HCT116 (cell line): ENCODE measurements around the gene P4HB. TPM values are rescaled to one million over a fixed set of nuclear protein-coding genes. Genes with fewer than 3 reads are reported as not detected.

Source experiments
- ATAC-seq: fragments of 200-7000 bp; cut with Tn5 transposase; 2 replicates; pipeline ENCODE4 v1.9.1; 2020; ENCODE audit warnings: mild to moderate bottlenecking, moderate library complexity
- BruUV-seq: library from RNA; stranded (reverse); fragments of 400-500 nt; replicated peaks from 2 replicates; lab custom pipeline; 2021; lab: Mats Ljungman, UMichigan
- CTCF ChIA-PET: fragments of 300-600 bp; sonication (Branson Sonifier 250); formaldehyde crosslinking; loops from one replicate; lab custom pipeline; 2021; ENCODE audit warnings: antibody characterized with exemption; lab: Charles Lee
- POLR2A ChIA-PET: fragments of 300-600, 350-600 bp; sonication (Branson Sonifier 250); formaldehyde crosslinking; loops from one replicate; lab custom pipeline; 2021; ENCODE audit warnings: antibody characterized with exemption; lab: Charles Lee
- RAD21 ChIA-PET, 2 experiments: fragments of 300-600 bp; sonication (Branson Sonifier 250); formaldehyde crosslinking; loops; one replicate each; lab custom pipeline; 2023; ENCODE audit warnings: low total read pairs in 2 of 2; ENCODE audit not compliant: uncharacterized antibody in 2 of 2, unreplicated experiment in 2 of 2, low non-redundant PET in 1 of 2; lab: Charles Lee
- DNase-seq: peaks from one replicate; pipeline ENCODE4 v3.0.0-alpha.2; 2010; ENCODE audit warnings: low read depth, low spot score
- H2AFZ ChIP-seq: fragments of 200-600 bp; shearing (Covaris generic), sonication (generic); 2 replicates; pipeline ENCODE4 v1.6.1; 2017; ENCODE audit warnings: low read depth, mixed run types, mixed read lengths, antibody characterized with exemption, low read length; ENCODE audit not compliant: poor library complexity, severe bottlenecking
- H3K27ac ChIP-seq: 2 replicates; pipeline ENCODE4 v1.5.1; 2012; ENCODE audit warnings: low read depth, low read length
- H3K27me3 ChIP-seq: fragments of 200-600 bp; sonication (generic); 2 replicates; pipeline ENCODE4 v1.6.1; 2016; ENCODE audit warnings: mixed run types, low read length, mixed read lengths; ENCODE audit not compliant: insufficient read depth
- H3K36me3 ChIP-seq, 2 experiments: fragments of 200-500 bp in 1 of 2; fragments of 200-600 bp in 1 of 2; sonication (Bioruptor generic) in 1 of 2; sonication (generic) in 1 of 2; 2 replicates each; pipeline versions ENCODE4 v1.5.1 to v1.6.1; 2014 to 2016; ENCODE audit warnings: low read length in 2 of 2, inconsistent platforms in 1 of 2, mixed read lengths in 1 of 2, mixed run types in 1 of 2; ENCODE audit not compliant: insufficient read depth in 2 of 2, control insufficient read depth in 1 of 2
- H3K4me1 ChIP-seq, 2 experiments: fragments of 200-600 bp in 1 of 2; sonication (generic) in 1 of 2; 2 replicates each; pipeline versions ENCODE4 v1.5.1 to v1.6.1; 2012 to 2017; ENCODE audit warnings: low read length in 2 of 2, inconsistent platforms in 1 of 2, mild to moderate bottlenecking in 1 of 2, mixed read lengths in 1 of 2, mixed run types in 1 of 2, moderate library complexity in 1 of 2; ENCODE audit not compliant: insufficient read depth in 2 of 2, control insufficient read depth in 1 of 2
- H3K4me2 ChIP-seq: fragments of 200-600 bp; sonication (generic); 2 replicates; pipeline ENCODE4 v1.6.1; 2017; ENCODE audit warnings: mixed run types, low read length, mixed read lengths
- H3K4me3 ChIP-seq, 2 experiments: fragments of 200-600 bp in 1 of 2; sonication (generic) in 1 of 2; replicated peaks in 1 of 2; 2 replicates each; pipeline ENCODE4 v1.5.1; 2011 to 2016; ENCODE audit warnings: low read length in 2 of 2, control low read depth in 1 of 2, low read depth in 1 of 2, mild to moderate bottlenecking in 1 of 2, mixed read lengths in 1 of 2, mixed run types in 1 of 2
- H3K79me2 ChIP-seq: fragments of 200-600 bp; sonication (generic); 2 replicates; pipeline ENCODE4 v1.6.1; 2017; ENCODE audit warnings: mild to moderate bottlenecking, mixed run types, low read length, moderate library complexity, mixed read lengths; ENCODE audit not compliant: insufficient read depth
- H3K9ac ChIP-seq: fragments of 200-600 bp; sonication (generic); 2 replicates; pipeline ENCODE4 v1.6.1; 2016; ENCODE audit warnings: low read length, mixed read lengths
- H3K9me2 ChIP-seq: fragments of 200-600 bp; sonication (generic), shearing (Covaris generic); 2 replicates; pipeline ENCODE4 v1.6.1; 2017; ENCODE audit warnings: mixed run types, mild to moderate bottlenecking, moderate library complexity; ENCODE audit not compliant: insufficient read depth
- H3K9me3 ChIP-seq, 2 experiments: fragments of 200-500 bp in 1 of 2; fragments of 200-600 bp in 1 of 2; sonication (Bioruptor generic) in 1 of 2; sonication (generic) in 1 of 2; 2 replicates each; pipeline ENCODE4 v1.6.1; 2014 to 2017; ENCODE audit warnings: low read length in 2 of 2, mixed read lengths in 2 of 2, inconsistent platforms in 1 of 2, low read depth in 1 of 2, mild to moderate bottlenecking in 1 of 2, mixed run types in 1 of 2, moderate library complexity in 1 of 2; ENCODE audit not compliant: control insufficient read depth in 1 of 2, insufficient read depth in 1 of 2
- H4K20me1 ChIP-seq: fragments of 200-600 bp; sonication (generic), shearing (Covaris generic); 2 replicates; pipeline ENCODE4 v1.6.1; 2017; ENCODE audit warnings: mixed run types, mild to moderate bottlenecking, moderate library complexity; ENCODE audit not compliant: insufficient read depth
- CEBPB ChIP-seq: IDR thresholded peaks from 2 replicates; pipeline ENCODE4 v1.6.1; 2012; ENCODE audit warnings: low read depth
- CTCF ChIP-seq, 3 experiments: fragments of 200-600 bp in 1 of 3; sonication (generic) in 1 of 3; IDR thresholded peaks in 2 of 3; conservative IDR thresholded peaks in 1 of 3; 2 replicates each; pipeline ENCODE4 v1.5.1; 2012 to 2017; ENCODE audit warnings: low read depth in 2 of 3, low read length in 2 of 3, antibody characterized with exemption in 1 of 3, borderline replicate concordance in 1 of 3, control low read depth in 1 of 3, mild to moderate bottlenecking in 1 of 3, mixed read lengths in 1 of 3, mixed run types in 1 of 3, moderate library complexity in 1 of 3; ENCODE audit not compliant: insufficient read depth in 1 of 3
- RAD21 ChIP-seq: IDR thresholded peaks from 2 replicates; pipeline ENCODE4 v1.6.1; 2012; ENCODE audit warnings: low read depth, mild to moderate bottlenecking
- SIN3A ChIP-seq: IDR thresholded peaks from 2 replicates; pipeline ENCODE4 v1.6.1; 2012; ENCODE audit warnings: low read depth
- SRF ChIP-seq: IDR thresholded peaks from 2 replicates; pipeline ENCODE4 v1.6.1; 2012; ENCODE audit warnings: low read depth
- TCF7L2 ChIP-seq: IDR thresholded peaks from 2 replicates; pipeline ENCODE4 v1.7.0; 2011; ENCODE audit warnings: borderline replicate concordance, inconsistent platforms; ENCODE audit not compliant: insufficient read depth, insufficient read length; ENCODE audit errors: extremely low read depth
- ZFX ChIP-seq: fragments of 450-650 bp; IDR thresholded peaks from 2 replicates; pipeline ENCODE4 v1.6.1; 2017
- intact Hi-C: fragments of 100-400 bp; cut with micrococcal nuclease; formaldehyde crosslinking; loops from 2 replicates; pipeline ENCODE4 v1.10.0; 2022
- total RNA-seq: library from RNA; stranded (reverse); gene quantifications from one replicate; pipeline ENCODE4 v1.2.1, GENCODE V29; 2021; ENCODE audit not compliant: unreplicated experiment

The P4HB gene
- total RNA-seq, 1 experiment from 2014 or later, result 1,043 TPM

GRCh38 chr17:81908793-81909192 lies 48.5 kb upstream of the P4HB start:
- H3K36me3 ChIP-seq, result peaks cover 6 to 21% of the 10 kb centered on the region in 2 experiments

GRCh38 chr17:81907219-81908145 lies 47.1 kb upstream of the P4HB start:
- Histone ChIP-seq H3K4me1 (peaks cover 16 to 26% of the 10 kb centered on the region in 2 experiments), H3K9me2 (no peaks in the 10 kb centered on the region), H3K4me2 (no peak overlapping the region), H3K27ac (no peak overlapping the region), H3K27me3 (no peaks in the 10 kb centered on the region), H4K20me1 (no peaks in the 10 kb centered on the region), H3K36me3 (peaks cover 0 to 13% of the 10 kb centered on the region in 2 experiments; a peak in 2 of 4 replicates), H2AFZ (no peak overlapping the region), H3K4me3 (no peak overlapping the region)
- no peak for DNase-seq
- RAD21 ChIA-PET, result no interaction called here
- POLR2A ChIA-PET, result no interaction called here
- BruUV-seq, result no TSS peak
- peak in 2 of 3 experiments; percentile 24; a peak in 2 of 6 replicates for TF ChIP-seq CTCF (IDR thresholded peaks at IDR 0.05 in 2 of 3, conservative IDR thresholded peaks at IDR 0.05 in 1 of 3; ENCODE audit: borderline replicate concordance in 1 of 3, insufficient read depth in 1 of 3, low read depth in 2 of 3, low read length in 2 of 3)
- no peak for TF ChIP-seq CEBPB
- TF ChIP-seq, all 23 proteins: peak for 1
- Histone ChIP-seq H3K9ac (no peak overlapping the region), H3K79me2 (peaks cover 8% of the 10 kb centered on the region; the same call in 1 of the 2 replicates), H3K9me3 (no peaks in the 10 kb centered on the region)
- no peak for ATAC-seq
- intact Hi-C loops, result no loop called here
- CTCF ChIA-PET, result no interaction called here

More at GRCh38 chr17:81908793-81909192, 48.5 kb upstream of the P4HB start:
- no peaks in the 10 kb centered on the region for H3K27me3 ChIP-seq
- no peak overlapping the region for H3K4me2 ChIP-seq
- no peak for DNase-seq
- no peak overlapping the region for H2AFZ ChIP-seq
- H3K4me1 ChIP-seq, result peaks cover 28 to 36% of the 10 kb centered on the region in 2 experiments
- ChIA-PET RAD21 (no interaction called here), POLR2A (no interaction called here), CTCF (no interaction called here)
- peaks cover 8% of the 10 kb centered on the region; the same call in 1 of the 2 replicates for H3K79me2 ChIP-seq
- no peaks in the 10 kb centered on the region for H4K20me1 ChIP-seq
- no peaks in the 10 kb centered on the region for H3K9me2 ChIP-seq
- H3K9ac ChIP-seq, result no peak overlapping the region
- intact Hi-C loops, result no loop called here
- TF ChIP-seq TCF7L2, result no peak
- no peak for TF ChIP-seq ZFX
- TF ChIP-seq SIN3A, result no peak
- TF ChIP-seq RAD21, result no peak
- no peak for TF ChIP-seq SRF
- TF ChIP-seq, all 23 proteins: peak for 0
- no peak for ATAC-seq
- no peaks in the 10 kb centered on the region for H3K9me3 ChIP-seq
- no peak overlapping the region for H3K4me3 ChIP-seq
- BruUV-seq, result no TSS peak
- no peak overlapping the region; the same call in 1 of the 2 replicates for H3K27ac ChIP-seq
